CD4-positive, alpha-beta T cell treated with Interleukin-15 for 1 hour (primary cell): ENCODE results near the gene UNKL.
"Not testable (repeated sequence)": the region's sequence is repeated elsewhere in the genome, so short reads cannot be mapped to it uniquely, and the experiment has no call there.

Experiments used
- DNase-seq: peaks from one replicate; pipeline ENCODE4 v3.0.0-alpha.2; 2020

The UNKL gene

DNA sequence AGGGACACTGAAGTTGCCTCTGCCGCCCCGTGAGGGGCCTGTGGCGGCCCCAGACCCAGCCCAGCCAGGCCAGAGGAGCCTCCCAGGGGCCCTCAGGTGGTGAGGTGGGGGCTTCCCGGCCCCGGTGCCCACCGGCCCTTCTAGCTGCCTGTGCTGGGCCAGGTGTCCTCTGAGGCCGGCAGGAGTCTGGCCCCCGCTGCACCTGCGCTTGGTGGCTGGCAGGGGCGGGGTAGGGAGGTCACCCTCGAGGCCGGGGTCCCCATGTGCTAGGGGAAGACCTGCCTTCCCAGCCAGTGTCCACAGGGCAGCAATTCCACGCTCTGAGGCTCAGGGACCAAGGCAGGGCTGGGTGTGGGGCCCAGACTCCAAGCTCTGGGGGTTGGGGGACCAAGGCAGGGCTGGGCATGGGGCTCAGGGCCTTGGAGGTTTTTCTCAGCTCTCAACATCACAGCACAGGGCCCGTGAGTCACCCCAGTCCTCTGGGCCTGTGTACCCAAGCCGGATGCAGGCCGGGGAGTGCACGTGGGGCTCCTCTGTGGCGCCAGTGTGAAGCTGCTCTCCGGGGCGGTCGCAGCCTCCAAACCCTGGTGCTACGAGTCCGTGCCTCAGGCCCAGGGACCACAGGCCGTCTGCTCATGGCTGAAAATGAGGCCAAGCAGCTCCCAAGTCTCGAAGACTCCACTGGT lies 31.2 kb upstream of the UNKL start:
- DNase-seq, result no peak

DNA sequence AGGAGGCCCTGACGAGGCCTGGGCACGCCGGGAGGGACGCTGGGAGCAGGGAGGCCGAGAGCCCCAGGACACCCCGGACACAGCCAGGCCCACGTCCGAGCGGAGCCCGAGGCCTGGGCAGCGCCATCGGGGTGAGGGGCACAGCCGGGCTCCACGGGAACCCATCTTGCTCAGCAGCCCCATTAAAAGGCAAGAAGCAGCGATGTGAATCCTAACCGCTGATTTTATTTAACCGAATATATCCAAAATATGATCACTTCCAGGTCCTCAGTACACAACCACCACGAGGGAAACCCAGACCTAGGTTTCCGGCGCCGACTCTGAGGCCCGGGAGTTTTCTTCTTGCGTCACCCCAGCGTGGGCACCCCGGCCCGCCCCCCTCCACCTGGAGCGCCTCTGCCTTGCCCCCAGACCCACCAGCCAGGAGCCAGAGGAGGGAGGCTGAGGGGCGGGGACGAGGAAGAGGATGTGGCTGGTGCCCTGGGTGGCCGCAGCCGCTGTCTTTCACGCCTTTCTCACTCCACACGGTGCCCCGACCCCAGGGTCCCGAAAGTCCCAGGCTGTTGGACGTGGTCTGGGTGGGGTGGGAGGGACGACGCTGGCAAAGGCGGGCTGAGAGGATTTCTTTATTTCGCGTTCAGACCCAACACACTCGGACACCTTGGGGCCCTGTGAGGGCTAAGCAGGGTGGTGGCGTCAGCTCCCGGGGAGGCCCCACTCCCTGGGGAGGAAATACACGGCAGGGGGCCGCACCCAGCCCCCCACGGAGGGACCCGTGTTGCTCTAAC lies 30.4 kb upstream of the UNKL start:
- DNase-seq, result peak; percentile 30

DNA sequence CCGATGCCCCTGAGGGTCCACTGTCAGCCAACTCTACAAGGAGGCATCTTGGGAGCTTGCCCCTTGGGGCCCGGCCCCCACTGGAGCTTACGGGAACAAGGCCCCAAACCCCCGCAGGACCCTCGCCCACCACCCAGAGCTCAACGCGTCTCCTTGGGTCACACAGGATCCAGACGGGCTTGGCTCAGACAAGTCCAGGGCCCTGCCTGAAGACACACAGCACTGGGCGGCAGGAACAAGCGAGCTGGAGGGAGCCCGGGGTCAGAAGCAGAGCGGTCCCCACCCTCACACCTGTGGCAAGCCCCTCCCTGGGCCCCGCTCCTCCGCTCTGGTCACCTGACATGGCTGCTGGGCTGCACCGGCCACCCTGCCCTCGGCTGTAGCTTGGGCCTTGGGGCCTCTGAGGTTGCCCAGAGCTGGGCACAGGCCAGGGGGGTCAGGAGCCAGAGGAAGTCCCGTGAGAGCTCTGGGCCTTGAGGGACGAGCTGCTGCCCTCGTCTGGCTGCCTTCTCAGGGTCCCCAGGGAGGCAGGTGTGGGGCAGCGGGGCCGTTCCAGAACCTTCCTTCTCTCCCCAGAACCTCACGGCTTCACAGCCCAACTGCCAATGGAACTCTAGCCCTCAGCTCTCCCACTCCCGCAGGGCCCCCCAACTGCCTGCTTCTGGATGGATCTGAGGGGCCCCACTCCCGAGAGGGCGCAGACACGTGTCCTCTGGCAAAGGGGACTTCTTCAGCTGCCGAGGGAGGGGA lies 29.7 kb upstream of the UNKL start, which contains the start of gene CCDC154:
Gene CCDC154 (minus strand): TSS at position 577 of the 750 bp plus-strand sequence. CDS start 234 bp downstream, at position 343.
- no peak for DNase-seq

DNA sequence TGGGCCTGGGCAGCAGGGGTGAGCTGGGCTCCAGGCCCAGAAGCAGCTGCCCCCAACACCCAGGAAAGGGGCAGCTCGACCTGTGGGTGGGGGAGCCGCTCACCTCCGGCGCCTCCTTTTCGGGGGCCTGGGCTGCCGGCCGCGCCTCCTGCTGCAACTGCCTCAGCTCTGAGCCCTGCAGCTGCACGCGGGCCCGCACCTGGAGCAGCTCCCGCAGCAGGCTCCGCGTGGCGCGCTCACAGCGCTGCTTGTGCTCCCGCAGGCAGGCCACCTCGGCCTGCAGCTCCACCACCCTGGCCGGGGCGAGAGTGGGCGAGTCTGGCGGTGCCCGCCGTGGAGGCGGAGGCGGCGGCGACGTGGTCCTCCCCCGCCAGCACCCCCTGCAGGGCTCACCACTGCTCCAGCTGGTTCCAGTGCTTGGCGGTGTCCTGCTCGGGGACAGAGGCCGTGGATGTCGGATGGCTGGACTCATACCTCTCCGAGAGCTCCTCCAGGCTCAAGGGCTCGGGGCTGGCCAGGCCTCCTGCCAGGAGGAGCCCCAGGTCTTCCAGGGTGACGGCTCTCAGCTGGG lies 29.0 kb upstream of the UNKL start:
- DNase-seq, result no peak

DNA sequence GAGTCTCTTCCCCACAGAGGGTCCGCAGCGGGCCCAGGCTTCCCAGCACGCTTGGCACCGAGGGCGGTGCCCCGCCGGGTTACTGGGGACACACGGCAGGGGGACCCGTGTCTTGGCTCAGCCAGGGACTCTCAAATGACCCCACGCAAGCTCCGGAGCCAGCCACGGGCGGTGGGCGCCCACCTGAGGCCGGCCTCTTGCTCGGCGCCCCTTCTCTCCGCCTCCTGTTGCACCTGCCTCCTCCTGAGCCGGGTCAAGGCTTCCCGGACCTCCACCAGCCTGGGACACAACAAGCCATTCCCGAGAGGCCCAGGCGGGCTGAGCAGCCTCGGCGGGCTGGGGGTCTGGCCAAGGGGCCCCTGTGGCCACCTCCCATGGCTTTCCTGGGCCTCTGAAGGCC lies 28.2 kb upstream of the UNKL start:
- DNase-seq, result no peak

DNA sequence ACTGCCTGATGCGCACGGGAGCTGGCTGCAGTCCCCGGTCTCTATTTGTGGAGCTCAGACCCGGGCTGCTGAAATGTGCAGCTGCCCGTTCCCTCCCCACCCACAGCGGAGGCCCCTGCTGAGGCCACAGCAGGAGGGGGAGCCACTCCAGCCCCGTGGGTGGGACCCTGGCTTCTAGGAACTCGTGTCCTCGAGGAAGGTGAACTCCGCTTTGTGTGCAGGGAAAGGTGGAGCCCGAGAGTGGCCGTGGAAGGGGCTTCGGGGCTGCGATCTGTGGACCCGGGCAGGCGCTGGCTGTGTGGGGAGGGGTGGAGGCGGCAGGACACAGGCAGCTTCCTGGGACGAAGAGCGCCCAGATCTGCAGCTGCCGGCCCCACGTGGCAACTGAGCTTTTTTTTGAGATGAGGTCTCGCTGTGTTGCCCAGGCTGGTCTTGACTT lies 26.9 kb upstream of the UNKL start:
- DNase-seq, result no peak

DNA sequence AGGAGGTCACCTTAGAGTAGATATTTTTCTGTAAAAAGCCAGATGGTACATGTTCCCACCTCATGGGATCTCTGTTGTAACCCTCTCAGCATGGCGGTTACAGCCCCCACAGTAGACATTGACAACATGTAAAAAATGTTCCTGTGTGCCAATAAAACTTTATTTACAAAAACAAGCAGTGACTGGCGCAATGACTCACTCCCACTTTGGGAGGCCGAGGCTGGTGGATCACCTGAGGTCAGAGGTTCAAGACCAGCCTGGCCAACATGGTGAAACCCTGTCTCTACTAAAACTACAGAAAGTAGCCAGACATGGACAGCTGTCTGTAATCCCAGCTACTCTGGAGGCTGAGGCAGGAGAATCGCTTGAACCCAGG lies 25.2 kb upstream of the UNKL start:
- not testable (repeated sequence) for DNase-seq

DNA sequence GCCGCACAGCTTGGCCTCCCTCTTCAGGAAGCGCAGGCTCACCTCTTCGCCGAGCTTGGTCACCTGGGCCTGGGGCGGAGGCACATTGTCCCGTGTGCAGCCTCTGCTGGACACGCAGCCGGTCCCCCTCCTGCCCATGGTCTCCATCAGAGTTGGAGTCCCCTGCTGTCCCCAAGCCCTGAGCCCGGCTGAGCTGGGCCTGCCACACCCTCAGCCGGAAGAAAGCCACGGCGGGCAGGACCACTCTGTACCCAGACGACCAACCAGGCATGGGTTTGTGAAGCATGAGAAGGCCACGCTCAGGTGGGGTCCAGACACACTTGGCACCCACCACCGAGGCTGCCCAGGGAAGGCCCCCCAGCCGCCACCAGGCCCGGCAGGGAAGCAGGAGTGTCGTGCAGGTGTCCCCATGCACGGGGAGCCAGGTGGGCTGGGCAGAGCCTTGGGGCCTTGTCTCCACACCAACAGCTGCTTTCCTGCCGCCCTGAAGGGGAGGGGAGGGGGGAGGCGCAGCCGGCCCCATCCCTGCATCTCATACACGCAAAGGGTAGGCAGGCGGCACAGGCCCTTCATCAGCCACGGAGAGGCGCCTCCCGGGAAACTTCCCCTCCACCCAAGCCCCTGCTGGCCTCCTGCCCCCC lies 24.7 kb upstream of the UNKL start:
- no peak for DNase-seq

DNA sequence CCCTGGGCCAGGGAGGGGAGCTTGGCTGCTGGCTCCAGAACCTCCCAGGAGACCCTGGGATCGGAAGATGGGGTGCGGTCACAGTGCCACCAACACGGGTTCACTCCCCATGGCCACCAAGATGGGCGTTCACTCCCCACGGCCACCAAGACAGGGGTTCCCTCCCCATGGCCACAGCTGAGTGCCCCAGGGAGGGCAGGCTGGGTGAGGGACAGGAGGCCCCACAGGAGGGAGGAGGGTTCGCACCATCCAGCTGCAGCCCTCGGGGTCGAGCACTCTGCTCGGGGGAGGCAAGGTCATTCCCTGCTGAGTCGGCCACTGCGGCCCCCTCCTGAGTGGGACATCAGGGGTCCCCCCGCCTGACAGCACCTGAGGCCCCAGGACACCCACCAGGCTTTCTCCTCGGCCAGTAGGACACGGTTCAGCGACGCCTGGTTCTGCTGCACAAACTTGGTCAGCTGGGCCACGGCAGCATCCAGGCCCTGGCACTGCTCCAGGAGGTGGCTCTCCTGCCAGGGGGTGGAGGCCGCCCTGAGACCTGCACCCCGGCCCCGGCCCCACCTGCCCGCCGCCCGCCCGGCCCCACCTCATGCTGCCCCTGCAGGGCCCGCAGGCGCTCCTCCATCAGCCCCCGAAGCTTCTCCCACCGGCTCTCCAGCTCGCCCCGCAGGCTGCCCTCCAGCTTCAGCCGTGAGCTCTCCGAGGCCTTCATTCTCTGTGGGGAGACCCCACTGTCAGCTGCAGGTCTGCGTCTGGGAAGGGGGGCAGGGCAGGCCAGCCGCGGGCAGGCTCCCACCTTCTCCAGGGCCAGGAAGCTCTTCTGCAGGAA lies 23.9 kb upstream of the UNKL start:
- no peak for DNase-seq

DNA sequence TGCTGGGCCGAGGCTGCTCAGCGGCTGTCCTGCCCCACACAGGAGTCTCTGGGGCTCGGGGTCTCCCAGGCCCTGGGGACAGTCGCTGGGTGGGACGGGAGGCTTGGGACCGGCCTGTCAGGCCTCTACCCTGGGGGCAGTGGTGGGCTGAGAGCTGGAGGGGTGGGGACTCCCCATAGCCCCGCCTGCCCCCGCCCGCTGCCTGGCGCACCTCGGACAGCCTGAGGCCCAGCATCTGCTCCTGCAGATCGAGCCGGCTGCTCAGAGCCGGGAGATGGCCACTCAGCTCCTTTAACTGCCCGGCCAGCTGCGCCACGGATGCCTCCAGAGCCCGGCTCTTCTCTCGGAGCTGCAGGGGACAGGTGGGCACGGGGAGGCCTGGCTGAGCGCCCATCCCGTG lies 23.1 kb upstream of the UNKL start:
- DNase-seq, result no peak

DNA sequence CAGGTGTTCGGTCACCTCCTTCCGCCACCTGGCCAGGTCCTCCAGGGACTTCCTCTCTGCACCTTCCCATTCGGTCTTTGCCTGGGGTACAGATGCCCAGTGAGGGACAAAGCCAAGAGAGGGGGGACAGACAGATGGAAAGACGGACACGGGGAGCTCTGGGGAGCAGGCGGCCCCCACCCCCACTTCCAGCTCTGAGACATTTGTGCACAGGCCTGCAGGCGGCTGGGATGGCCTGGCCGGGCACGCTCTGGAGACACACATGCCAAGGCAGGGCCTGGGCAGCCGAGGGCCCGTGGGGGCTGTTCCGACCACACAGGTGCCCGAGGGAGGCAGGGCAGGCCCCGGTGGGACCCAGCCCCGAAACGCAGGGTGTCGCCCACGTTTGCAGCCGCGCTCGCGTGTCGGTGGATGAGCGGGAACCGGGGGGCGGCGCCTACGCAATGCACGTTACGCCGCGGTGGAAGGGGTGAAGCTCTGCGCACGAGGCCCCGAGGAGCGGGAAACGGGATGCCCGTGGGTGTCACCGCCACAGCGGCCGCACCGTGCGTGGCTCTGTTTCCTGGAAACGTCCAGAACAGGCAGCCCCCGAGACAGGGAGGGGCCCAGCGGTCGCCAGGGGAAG lies 22.3 kb upstream of the UNKL start:
- DNase-seq, result no peak

DNA sequence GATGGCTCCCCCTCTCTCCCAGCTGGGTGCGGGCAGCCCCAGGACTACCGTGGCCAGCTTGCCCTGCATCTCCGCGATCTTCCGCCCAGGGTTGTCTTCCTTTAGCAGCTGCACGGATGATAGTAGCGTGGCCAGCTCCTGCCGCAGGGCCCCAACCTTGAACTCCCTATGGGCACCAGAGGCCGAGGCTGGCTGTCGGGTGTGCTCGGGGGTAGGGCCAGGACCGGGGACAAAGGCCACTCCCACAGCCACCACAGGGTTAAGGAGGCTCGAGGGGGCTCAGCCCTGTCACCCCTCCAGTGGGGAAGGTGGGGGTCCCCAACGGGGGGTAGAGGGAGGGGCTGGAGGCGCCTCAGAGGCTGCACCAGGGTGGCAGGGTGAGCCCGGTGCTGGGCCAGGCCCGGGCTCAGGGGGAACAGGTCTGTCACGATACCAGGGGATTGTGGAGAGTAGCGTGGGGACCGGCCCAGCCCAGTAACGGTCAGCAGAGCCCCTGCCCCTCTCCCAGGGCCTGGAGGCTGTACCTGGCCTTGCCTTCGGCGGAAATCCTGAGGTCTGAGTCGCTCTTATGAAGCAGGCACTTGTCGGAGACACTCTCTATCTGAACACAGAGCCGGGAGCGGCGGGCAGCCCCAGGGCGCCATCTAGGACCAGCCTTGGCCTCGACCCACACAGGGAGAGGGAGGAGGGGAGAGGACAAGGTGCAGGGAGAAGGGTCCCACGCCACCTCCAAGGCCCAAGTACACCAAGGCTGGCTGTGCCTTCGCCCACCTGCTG lies 21.6 kb upstream of the UNKL start:
- no peak for DNase-seq

DNA sequence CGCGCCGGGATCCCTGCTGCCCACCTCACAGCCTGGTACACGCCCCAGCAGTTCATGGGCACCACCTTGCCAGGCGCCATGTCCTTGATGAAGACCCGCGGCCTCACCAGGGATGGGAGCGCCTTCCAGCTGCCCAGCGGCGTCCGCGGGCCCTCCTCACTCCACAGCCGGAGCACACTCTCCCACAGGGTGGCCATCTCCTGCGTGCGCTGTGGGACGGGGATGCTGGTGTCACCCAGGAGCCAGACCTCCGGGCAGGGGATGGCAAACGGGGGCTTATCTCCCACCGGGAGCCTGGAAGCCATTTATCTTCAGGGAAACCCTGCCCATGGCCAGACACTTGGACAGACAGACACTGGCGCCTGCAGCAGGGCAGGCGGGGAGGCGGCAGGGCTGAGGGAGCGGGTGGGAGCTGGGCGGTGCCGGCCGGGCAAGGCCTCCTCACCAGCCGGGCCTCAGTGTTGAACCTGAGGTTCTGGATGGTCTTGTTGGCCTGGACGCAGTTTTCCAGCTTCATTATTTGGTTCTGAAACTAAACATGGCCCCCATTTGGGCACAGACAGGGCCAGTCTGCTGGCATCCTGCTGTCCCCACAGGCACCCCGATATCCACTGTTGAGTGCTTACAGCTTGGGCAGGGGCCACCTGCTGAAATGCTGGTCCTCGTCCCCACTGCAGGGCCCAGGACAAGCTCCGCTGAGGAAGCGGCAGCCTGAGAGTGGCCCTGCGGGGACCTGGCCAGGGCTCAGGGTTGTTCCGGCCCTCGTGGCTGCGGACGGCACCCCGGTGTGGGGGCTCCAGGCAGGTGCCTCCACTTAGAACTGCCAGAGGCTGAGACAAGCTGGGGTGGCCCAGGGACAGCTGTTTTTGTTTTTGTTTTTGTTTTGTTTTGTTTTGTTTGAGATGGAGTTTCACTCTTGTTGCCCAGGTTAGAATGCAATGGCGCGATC lies 20.4 kb upstream of the UNKL start:
- no peak for DNase-seq

DNA sequence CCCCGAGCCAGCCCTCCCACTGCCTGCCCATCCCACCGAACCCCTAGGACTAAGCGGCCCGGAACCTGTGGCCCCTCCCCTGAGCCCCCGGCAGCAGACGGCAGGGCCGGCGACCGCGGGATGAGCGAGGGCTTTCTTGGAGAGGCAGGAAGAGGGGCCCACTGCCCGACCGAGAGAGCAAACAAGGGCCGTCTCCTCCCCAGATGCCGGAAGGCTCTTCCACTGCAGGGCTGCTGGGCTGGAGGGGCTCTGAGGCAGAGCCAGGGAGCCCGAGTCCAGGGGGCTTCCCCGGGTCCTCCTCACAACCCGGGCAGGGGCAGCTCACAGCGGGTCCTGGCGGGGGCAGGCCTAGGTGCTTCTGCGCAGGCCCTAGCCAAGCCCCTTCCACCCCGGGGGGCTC lies 19.3 kb upstream of the UNKL start:
- DNase-seq, result no peak

DNA sequence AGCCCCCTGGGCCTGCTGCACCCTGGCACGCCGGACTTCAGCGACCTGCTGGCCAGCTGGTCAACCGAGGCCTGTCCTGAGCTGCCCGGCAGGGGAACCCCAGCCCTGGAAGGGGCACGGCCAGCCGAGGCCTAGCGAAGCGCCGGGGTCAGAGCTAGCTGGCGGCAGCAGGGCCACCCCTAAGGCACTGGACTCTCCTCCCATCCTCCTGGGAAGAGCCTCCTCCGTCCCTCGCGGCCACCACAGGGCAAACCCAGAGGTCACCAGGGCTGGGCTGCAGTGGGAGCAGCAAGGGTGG lies 18.7 kb upstream of the UNKL start:
- DNase-seq, result no peak

DNA sequence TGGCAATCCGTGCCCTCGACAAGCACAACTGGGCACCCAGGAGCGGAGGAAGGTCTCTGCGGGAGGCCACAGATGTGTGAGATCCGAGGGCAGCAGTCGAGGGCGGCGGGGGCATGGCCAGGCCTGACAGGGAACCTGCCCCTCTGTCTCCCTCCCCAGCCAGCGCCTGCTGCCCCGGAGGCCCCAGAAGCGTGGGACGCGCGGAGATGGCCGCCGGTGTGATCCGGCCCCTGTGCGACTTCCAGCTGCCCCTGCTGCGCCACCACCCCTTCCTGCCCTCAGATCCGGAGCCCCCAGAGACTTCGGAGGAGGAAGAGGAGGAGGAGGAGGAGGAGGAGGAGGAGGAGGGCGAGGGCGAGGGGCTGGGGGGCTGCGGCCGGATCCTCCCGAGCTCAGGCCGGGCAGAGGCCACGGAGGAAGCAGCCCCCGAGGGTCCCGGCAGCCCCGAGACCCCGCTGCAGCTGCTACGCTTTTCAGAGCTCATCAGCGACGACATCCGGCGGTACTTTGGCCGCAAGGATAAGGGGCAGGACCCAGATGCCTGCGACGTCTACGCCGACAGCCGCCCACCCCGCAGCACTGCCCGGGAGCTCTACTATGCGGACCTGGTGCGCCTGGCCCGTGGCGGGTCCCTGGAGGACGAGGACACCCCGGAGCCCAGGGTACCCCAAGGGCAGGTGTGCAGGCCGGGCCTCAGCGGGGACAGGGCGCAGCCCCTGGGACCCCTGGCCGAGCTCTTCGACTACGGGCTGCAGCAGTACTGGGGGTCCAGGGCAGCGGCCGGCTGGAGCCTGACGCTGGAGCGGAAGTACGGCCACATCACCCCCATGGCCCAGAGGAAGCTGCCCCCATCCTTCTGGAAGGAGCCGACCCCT lies 18.1 kb upstream of the UNKL start:
- no peak for DNase-seq

DNA sequence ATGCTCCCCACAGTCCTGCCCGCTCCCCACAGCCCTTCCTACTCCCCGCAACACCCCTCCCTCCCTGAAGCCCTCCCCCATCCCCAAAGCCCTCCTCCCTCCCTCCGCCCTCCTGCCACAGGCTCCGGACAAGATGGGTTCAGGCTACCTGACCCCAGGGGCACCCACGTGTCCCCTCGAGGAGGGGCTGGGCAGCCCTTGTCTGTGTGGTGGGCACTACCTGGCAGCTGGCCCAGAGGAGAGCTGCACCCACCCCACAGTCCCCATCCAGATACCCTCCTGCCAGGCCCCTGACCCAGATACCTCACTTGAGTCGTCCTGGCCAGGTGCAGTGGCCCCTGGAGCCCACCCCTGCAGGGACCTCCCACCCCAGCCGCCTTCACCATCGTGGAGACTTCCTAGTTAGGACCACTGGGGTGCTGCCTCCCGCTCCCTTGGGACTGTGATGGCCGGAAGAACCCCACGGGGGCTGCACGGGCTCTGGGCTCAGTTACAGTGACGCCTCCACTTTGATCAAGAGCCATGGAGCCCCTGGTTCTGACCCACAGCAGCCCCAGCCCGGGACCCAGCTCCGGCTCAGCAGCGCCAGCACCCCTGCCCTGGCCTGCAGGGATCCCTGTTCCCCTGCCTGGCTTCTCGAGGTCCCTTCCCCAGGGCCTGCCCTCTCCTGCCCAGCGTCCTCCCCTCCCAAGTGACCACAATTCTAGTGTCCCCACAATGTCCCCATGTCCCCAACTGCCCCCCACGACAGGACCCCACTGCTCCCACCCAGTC lies 17.2 kb upstream of the UNKL start:
- no peak for DNase-seq
